HG03442 (cell line): ENCODE data around the gene POTEF.
"Not testable (repeated sequence)": the region's sequence is repeated elsewhere in the genome, so short reads cannot be mapped to it uniquely, and the experiment has no call there.

Experiments
- ATAC-seq: cut with Tn5 transposase; IDR thresholded peaks from one replicate; pipeline ENCODE4 v1.9.1; 2021; ENCODE audit warnings: mild to moderate bottlenecking, moderate library complexity; ENCODE audit not compliant: unreplicated experiment

Gene POTEF

DNA sequence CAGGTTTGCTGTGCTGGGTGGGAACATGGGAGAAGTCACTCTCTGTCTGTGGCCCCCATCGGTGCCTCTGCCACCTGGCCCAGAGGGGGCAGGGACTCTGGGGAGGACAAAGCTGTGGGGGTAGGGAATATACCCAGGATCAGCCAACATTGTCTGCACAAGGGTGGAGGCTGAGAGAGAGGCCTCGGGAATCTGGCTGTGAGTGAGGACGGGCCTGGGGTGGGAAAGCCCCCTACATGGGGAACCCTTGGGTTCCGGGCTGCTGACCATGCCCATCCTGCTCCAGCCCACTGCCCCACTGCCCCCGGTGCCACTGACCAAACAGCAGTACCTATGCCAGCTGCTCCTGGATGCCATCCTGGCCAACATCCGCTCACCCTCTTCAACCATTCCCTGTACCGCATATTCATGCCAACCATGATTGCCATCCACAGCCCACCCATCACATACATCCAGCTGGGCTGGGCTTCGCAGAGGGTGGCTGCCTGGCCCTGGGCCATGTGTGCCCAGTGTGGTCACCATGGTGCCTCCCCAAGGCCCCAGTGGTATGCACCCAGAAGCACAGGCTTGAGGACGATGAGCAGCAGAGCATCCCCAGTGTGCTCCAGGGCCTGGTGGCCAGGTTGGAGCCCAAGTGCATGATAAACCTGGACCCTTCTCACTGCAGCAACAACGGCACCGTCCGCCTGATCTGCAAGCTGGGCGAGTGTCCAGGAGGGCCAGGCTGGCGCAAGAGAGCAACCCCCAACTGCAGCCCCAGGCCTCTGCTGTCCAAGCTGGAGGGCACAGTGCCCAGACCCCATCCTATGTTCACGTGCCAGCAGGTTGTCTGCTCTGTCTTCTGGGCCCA is 6.9 kb upstream of the POTEF start:
- no peak for ATAC-seq

GRCh38 chr2:130128464-130128863 is 558 bp downstream of the POTEF start:
- ATAC-seq = not testable (repeated sequence)

GRCh38 chr2:130127726-130128125 is 1.3 kb downstream of the POTEF start:
- not testable (repeated sequence) for ATAC-seq

DNA sequence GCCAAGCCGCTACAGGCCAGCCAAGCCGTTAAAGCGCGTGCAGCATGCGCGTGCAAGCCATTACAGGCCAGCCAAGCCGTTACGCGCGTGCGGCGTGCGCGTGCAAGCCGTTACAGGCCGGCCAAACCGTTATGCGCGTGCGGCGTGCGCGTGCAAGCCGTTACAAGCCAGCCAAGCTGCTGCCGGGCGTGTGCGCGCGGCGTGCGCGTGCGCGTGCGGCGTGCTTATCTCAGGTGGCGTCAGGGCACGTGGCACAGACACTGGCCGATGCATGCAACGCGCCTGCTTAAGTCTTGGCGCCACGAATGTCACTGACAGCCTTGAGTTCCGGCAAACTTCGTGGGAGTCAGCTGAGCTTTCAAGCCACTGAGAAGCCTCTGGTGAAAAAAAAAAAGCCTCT is 8.1 kb downstream of the POTEF start:
- not testable (repeated sequence) for ATAC-seq

DNA sequence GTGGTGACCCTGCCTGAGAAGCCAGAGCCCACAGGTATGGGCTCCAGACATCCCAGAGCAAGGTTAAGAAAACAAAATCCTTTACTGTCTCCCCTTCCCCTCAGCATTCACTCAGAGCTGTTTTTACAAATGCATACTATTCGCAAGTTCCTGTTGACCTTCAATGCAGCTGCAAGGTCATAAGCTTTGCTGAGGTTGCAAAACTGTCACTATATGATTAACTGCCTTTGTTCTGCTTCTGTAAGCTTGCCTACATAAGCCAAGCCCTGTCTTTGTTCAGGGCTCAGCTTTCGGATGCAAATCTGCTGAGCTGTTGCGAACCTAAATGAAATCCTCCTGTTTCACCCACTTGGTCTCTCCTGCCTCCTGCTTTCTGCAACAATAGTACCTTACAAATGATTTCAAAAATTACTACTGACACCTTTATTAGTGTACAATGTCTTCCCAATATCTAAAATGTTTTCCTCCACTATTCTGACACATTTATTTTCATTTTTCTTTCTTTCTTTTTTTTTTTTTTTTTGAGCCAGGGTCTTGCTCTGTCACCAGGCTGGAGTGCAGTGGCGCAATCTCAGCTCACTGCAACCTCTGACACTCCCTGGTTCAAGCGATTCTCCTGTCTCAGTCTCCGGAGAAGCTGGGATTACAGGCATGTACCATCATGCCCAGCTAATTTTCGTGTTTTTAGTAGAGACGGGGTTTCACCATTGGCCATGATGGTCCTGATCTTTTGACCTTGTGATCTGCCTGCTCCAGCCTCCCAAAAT is 26.2 kb downstream of the POTEF start:
- ATAC-seq = not testable (repeated sequence)

GRCh38 chr2:130062645-130063044 is 66.4 kb downstream of the POTEF start:
- ATAC-seq = not testable (repeated sequence)

DNA sequence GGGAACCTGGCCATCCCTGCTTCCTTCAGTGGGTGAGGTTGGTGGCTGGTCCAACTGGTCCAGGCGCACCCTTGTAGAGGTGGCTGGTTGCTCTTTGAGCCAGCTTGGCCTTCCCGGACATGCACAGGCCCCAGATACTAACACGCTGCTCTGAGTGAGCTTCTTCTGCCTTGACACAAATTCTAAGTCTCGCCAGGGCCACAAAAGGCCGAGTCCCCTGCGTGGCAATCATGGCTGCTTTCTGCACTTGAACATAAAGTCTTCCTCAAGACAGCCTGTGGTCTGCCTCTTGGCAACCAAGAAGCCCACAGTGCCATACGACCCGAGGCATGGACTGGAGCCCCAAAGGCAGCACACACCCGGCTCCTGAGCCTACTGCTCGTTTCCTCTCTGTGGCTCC is 69.0 kb downstream of the POTEF start:
- ATAC-seq = not testable (repeated sequence)

DNA sequence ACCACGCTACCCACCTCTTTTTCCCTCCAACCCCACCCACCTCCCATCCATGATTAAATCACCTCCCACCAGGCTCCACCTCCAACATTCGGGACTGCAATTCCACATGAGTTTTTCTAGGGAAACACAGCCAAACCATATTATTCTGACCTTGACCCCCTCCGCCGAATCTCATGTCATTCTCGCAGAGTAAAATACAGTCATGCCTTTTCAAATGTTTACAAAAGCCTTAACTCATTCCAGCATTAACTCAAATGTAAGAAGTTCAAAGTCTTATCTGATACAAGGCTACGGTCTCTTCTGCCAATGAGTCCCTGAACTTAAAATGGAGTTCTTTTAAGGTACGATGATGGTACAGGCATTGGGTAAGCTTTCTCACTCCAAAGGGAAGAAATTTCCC is 72.7 kb downstream of the POTEF start:
- not testable (repeated sequence) for ATAC-seq

DNA sequence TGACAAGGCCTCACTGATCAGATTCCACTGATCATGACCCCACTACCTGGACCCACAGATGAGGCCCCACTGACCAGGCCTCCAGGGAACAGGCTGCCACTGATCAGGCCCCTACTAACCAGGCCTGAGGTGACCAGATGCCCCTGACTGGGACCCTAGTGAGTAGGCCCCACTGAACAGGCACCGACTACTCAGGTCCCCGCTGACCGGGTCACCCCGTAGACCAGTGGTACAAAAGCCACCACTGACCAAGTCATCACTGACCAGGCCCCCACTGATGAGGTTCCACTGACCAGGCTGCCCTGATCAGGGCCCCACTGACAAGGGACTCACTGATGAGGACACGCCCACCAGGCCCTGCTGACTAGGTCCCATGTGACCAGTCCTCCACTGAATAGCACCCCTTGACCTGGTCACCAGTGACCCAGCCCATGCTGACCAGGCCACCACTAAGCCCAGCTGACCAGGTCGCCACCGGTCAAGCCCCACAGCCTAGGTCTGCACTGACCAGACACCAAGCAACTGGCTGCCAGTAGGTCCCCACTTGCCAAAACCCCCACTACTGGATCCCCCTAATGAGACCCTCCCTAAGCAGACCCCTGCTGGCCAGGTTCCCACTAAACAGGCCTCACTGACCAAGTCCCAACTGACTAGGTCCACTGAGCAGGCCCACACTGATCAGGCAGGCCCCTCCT is 75.7 kb downstream of the POTEF start:
- not testable (repeated sequence) for ATAC-seq

GRCh38 chr2:130052376-130052775 is 76.6 kb downstream of the POTEF start:
- ATAC-seq = not testable (repeated sequence)

- not testable (repeated sequence) for ATAC-seq
Observed at GRCh38 chr2:130048422-130048821, 80.6 kb downstream of the POTEF start.

- ATAC-seq = not testable (repeated sequence)
Observed at GRCh38 chr2:130038265-130038603, 90.8 kb downstream of the POTEF start.

DNA sequence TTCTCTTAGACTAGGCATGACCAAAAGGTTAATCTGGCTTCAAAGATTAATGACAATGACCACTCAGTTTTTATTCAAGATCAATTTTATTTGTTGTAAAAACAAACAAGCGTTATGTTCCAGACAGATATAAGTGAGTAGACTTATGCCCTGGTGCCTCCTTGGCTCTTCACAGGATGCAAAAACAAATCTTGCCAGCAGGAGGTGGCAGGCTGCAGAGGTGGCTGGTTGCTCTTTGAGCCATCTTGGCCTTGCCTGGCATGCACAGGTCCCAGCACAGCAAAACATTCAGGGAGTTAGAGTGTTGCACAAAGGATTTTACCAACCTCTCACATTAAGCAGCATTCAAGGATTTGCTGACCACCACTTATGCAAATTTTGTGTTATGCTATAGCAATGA is 103.1 kb downstream of the POTEF start:
- not testable (repeated sequence) for ATAC-seq
